ENCODE results near the gene MAP4K3. TPM values are rescaled to one million over a fixed set of nuclear protein-coding genes. Genes with fewer than 3 reads are reported as not detected.
A peak's percentile ranks its signal among the peaks of the same experiment; 100 is the strongest.

The MAP4K3 gene
- total RNA-seq, 1 experiment from 2014 or later, result 21.4 TPM

DNA sequence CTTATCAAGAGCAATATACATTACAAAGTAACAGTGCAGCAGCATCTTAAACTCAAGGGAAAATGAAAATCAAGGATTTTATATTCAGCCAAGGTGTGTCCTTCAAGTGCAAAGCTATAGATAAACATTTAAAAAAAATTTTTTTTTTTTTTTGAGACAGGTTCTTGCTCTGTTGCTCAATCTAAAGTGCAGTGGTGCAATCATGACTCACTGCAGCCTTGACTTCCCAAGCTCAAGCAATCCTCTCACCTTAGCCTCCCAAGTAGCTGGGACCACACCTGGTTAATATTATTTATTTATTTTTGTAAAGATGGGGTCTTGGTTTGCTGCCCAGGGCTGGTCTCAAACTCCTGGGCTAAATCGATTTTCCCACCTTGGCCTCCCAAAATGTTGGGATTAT is 202.3 kb downstream of the MAP4K3 start:
- Histone ChIP-seq H3K9me3 (ENCODE audit: control insufficient read depth in 1 of 2, insufficient read depth in 1 of 2, low read depth in 1 of 2, low read length in 2 of 2) (no peaks in the 10 kb centered on the region), H3K4me3 (replicated peaks in 1 of 2; ENCODE audit: low read depth in 1 of 2, low read length in 2 of 2) (no peak overlapping the region), H2AFZ (ENCODE audit: low read depth, low read length, poor library complexity, severe bottlenecking) (no peak overlapping the region), H3K9me2 (ENCODE audit: insufficient read depth) (no peaks in the 10 kb centered on the region), H3K9ac (ENCODE audit: low read length) (no peak overlapping the region), H3K27me3 (ENCODE audit: insufficient read depth, low read length) (no peaks in the 10 kb centered on the region), H4K20me1 (ENCODE audit: insufficient read depth) (no peaks in the 10 kb centered on the region), H3K79me2 (ENCODE audit: insufficient read depth, low read length) (no peaks in the 10 kb centered on the region), H3K27ac (ENCODE audit: low read depth, low read length) (no peak overlapping the region), H3K4me1 (ENCODE audit: control insufficient read depth in 1 of 2, insufficient read depth in 2 of 2, low read length in 2 of 2) (no peaks in the 10 kb centered on the region), H3K36me3 (ENCODE audit: control insufficient read depth in 1 of 2, insufficient read depth in 2 of 2, low read length in 2 of 2) (no peaks in the 10 kb centered on the region), H3K4me2 (ENCODE audit: low read length) (no peak overlapping the region)
- TF ChIP-seq FOSL1 (IDR thresholded peaks at IDR 0.05; ENCODE audit: low read depth) (no peak), CBX3 (IDR thresholded peaks at IDR 0.05; ENCODE audit: low read depth) (no peak), CEBPB (IDR thresholded peaks at IDR 0.05; ENCODE audit: low read depth) (peak; percentile 61)
- no peak for DNase-seq (ENCODE audit: low read depth, low spot score)
- ChIA-PET POLR2A (no interaction called here), CTCF (interaction anchor here (2.6 kb wide), 1 partner anchor 287 kb away, joined by 12 read pairs; no protein-coding TSS in a partner anchor), RAD21 (ENCODE audit: low non-redundant PET in 1 of 2, low total read pairs in 2 of 2, uncharacterized antibody in 2 of 2, unreplicated experiment in 2 of 2) (no interaction called here)
- ATAC-seq, result no peak
- intact Hi-C loops (cut with micrococcal nuclease), result loop anchor here (5.0 to 10.0 kb wide), 2 partner anchors 498 to 700 kb away; no protein-coding TSS in a partner anchor
- no TSS peak for BruUV-seq (replicated peaks)

DNA sequence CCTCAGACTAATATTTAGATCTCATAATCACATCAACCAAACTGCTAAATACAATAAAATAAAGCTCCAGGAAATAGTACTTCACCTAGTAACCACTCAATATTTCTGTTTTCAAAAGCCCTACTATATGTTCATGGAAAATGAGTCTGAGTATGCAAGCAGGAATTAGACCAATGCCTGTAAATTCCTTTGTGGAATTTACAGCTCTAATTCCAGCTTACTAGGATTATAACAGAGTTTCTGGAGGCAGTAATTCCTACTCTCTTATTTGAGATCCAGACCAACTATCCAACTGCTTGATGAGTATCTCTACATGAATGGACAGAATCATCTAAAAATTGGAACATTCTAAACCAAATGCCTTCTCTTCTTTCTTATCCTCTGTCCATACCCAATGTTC is 204.9 kb downstream of the MAP4K3 start:
- ATAC-seq (no peak), DNase-seq (ENCODE audit: low read depth, low spot score) (no peak)
- CTCF ChIA-PET, result interaction anchor here (2.1 to 6.5 kb wide), 2 partner anchors 172 to 285 kb away, joined by 12 to 141 read pairs; no protein-coding TSS in a partner anchor
- RAD21 ChIA-PET (ENCODE audit: low non-redundant PET in 1 of 2, low total read pairs in 2 of 2, uncharacterized antibody in 2 of 2, unreplicated experiment in 2 of 2), result interaction anchor here in 1 of 2 experiments (1.4 kb wide), 1 partner anchor 285 kb away, joined by 3 read pairs; no protein-coding TSS in a partner anchor
- no peak overlapping the region for H3K4me3 ChIP-seq (replicated peaks in 1 of 2; ENCODE audit: low read depth in 1 of 2, low read length in 2 of 2)
- 0 out of 4 replicates have a peak, but pooled peaks cover 0 to 3% of the 10 kb centered on the region in 2 experiments for H3K4me1 ChIP-seq (ENCODE audit: control insufficient read depth in 1 of 2, insufficient read depth in 2 of 2, low read length in 2 of 2)
- H3K9me2 ChIP-seq (ENCODE audit: insufficient read depth), result no peaks in the 10 kb centered on the region
- H3K27ac ChIP-seq (ENCODE audit: low read depth, low read length), result no peak overlapping the region
- no peak for TF ChIP-seq EGR1 (IDR thresholded peaks at IDR 0.05; ENCODE audit: low read depth)
- no peak for TF ChIP-seq ZNF274 (IDR thresholded peaks at IDR 0.05; ENCODE audit: low read depth, low read length)
- TF ChIP-seq, protein P1, sequence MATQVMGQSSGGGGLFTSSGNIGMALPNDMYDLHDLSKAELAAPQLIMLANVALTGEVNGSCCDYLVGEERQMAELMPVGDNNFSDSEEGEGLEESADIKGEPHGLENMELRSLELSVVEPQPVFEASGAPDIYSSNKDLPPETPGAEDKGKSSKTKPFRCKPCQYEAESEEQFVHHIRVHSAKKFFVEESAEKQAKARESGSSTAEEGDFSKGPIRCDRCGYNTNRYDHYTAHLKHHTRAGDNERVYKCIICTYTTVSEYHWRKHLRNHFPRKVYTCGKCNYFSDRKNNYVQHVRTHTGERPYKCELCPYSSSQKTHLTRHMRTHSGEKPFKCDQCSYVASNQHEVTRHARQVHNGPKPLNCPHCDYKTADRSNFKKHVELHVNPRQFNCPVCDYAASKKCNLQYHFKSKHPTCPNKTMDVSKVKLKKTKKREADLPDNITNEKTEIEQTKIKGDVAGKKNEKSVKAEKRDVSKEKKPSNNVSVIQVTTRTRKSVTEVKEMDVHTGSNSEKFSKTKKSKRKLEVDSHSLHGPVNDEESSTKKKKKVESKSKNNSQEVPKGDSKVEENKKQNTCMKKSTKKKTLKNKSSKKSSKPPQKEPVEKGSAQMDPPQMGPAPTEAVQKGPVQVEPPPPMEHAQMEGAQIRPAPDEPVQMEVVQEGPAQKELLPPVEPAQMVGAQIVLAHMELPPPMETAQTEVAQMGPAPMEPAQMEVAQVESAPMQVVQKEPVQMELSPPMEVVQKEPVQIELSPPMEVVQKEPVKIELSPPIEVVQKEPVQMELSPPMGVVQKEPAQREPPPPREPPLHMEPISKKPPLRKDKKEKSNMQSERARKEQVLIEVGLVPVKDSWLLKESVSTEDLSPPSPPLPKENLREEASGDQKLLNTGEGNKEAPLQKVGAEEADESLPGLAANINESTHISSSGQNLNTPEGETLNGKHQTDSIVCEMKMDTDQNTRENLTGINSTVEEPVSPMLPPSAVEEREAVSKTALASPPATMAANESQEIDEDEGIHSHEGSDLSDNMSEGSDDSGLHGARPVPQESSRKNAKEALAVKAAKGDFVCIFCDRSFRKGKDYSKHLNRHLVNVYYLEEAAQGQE (IDR thresholded peaks at IDR 0.05; ENCODE audit: low read depth), result no peak
- TF ChIP-seq, protein P2, sequence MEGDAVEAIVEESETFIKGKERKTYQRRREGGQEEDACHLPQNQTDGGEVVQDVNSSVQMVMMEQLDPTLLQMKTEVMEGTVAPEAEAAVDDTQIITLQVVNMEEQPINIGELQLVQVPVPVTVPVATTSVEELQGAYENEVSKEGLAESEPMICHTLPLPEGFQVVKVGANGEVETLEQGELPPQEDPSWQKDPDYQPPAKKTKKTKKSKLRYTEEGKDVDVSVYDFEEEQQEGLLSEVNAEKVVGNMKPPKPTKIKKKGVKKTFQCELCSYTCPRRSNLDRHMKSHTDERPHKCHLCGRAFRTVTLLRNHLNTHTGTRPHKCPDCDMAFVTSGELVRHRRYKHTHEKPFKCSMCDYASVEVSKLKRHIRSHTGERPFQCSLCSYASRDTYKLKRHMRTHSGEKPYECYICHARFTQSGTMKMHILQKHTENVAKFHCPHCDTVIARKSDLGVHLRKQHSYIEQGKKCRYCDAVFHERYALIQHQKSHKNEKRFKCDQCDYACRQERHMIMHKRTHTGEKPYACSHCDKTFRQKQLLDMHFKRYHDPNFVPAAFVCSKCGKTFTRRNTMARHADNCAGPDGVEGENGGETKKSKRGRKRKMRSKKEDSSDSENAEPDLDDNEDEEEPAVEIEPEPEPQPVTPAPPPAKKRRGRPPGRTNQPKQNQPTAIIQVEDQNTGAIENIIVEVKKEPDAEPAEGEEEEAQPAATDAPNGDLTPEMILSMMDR (IDR thresholded peaks at IDR 0.05 in 2 of 3, conservative IDR thresholded peaks at IDR 0.05 in 1 of 3; ENCODE audit: borderline replicate concordance in 1 of 3, insufficient read depth in 1 of 3, low read depth in 2 of 3, low read length in 2 of 3), result no peak
- TF ChIP-seq, protein P3, sequence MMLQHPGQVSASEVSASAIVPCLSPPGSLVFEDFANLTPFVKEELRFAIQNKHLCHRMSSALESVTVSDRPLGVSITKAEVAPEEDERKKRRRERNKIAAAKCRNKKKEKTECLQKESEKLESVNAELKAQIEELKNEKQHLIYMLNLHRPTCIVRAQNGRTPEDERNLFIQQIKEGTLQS (IDR thresholded peaks at IDR 0.05), result no peak
- no TSS peak for BruUV-seq (replicated peaks)
- intact Hi-C loops (cut with micrococcal nuclease), result loop anchor here (5.0 to 10.0 kb wide), 2 partner anchors 500 to 697 kb away; no protein-coding TSS in a partner anchor
- H3K27me3 ChIP-seq (ENCODE audit: insufficient read depth, low read length), result no peaks in the 10 kb centered on the region
- no peak overlapping the region for H3K9ac ChIP-seq (ENCODE audit: low read length)
- no peaks in the 10 kb centered on the region for H3K9me3 ChIP-seq (ENCODE audit: control insufficient read depth in 1 of 2, insufficient read depth in 1 of 2, low read depth in 1 of 2, low read length in 2 of 2)
- H2AFZ ChIP-seq (ENCODE audit: low read depth, low read length, poor library complexity, severe bottlenecking), result no peak overlapping the region
- POLR2A ChIA-PET, result no interaction called here
- H3K79me2 ChIP-seq (ENCODE audit: insufficient read depth, low read length), result no peaks in the 10 kb centered on the region
- no peaks in the 10 kb centered on the region for H3K36me3 ChIP-seq (ENCODE audit: control insufficient read depth in 1 of 2, insufficient read depth in 2 of 2, low read length in 2 of 2)
- no peak overlapping the region for H3K4me2 ChIP-seq (ENCODE audit: low read length)
- no peaks in the 10 kb centered on the region for H4K20me1 ChIP-seq (ENCODE audit: insufficient read depth)
